Activated T-helper 1 cell treated with anti-CD3 and anti-CD28 coated beads, Interleukin-12 subunit alpha, Interleukin-12 subunit beta, Interleukin-2, Interleukin-4 antibody, amounts not matched to agents 30 ng/mL and 10 ng/mL and 1 ng/mL, durations not matched to agents 14 hours and 24 hours and 36 hours (primary cell): Measurements from ENCODE around the gene BAHCC1. TPM values are rescaled to one million over a fixed set of nuclear protein-coding genes. Genes with fewer than 3 reads are reported as not detected.

ENCODE experiments used
- DNase-seq: peaks from one replicate; pipeline ENCODE4 v3.0.0; 2021; ENCODE audit warnings: low spot score
- H3K27ac Mint-ChIP-seq: one replicate; pipeline ENCODE4 v1.8.0; 2021; ENCODE audit warnings: mild to moderate bottlenecking, mixed read lengths
- H3K27me3 Mint-ChIP-seq: one replicate; pipeline ENCODE4 v1.8.0; 2022; ENCODE audit warnings: mild to moderate bottlenecking, moderate library complexity, mixed read lengths; ENCODE audit not compliant: insufficient read depth
- H3K36me3 Mint-ChIP-seq: one replicate; pipeline ENCODE4 v1.8.0; 2021; ENCODE audit warnings: low read depth, mixed read lengths
- H3K4me1 Mint-ChIP-seq: one replicate; pipeline ENCODE4 v1.8.0; 2021; ENCODE audit warnings: low read depth, mixed read lengths
- H3K4me3 Mint-ChIP-seq: one replicate; pipeline ENCODE4 v1.8.0; 2021; ENCODE audit warnings: mild to moderate bottlenecking, moderate library complexity, mixed read lengths
- H3K9me3 Mint-ChIP-seq: one replicate; pipeline ENCODE4 v1.8.0; 2021; ENCODE audit warnings: mixed read lengths
- intact Hi-C: fragments of 100-400 bp; cut with micrococcal nuclease; formaldehyde crosslinking; loops from one replicate; pipeline ENCODE4 v1.15.1; 2024
- total RNA-seq: library from RNA; stranded (reverse); gene quantifications from 2 replicates; pipeline ENCODE4 v1.2.3, GENCODE V29; 2022

BAHCC1 gene
- total RNA-seq, 1 donor from 2014 or later = 0.08 TPM

DNA sequence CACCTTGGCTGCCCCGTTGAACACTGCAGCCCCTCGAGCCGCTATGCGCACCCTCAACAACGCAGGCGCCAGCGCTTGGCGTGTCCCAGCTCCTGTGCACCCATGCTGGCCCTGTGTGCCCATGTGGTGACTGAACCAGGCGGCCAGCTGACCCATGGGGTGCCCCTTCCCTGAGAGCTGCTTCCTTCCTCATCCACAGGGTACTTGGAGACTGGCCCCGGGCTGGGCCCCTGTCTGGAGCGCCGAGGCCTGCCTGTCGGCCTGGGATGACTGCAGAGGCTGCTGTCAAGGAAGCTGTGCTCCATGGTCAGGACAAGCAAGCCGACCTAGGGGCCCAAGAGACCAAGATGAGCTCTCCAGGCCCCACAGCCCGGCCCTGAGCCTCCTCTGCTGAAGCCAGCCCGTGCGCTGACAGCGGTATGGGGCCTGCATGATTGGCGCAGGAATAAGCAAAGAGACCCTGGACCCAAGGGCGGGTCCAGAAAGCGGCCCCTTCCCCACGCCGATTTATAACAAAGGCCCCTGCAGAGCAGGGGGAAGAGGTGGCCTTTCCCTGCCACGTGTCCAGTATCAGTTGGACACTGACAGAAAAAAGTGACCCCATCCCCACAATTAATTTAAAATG, 21.6 kb upstream of the BAHCC1 start:
- Mint-ChIP-seq H3K9me3 (no peaks in the 10 kb centered on the region), H3K27me3 (peaks cover 2% of the 10 kb centered on the region), H3K4me1 (no peaks in the 10 kb centered on the region), H3K27ac (no peak overlapping the region), H3K4me3 (no peak overlapping the region), H3K36me3 (no peaks in the 10 kb centered on the region)
- DNase-seq = no peak
- intact Hi-C loops = no loop called here

DNA sequence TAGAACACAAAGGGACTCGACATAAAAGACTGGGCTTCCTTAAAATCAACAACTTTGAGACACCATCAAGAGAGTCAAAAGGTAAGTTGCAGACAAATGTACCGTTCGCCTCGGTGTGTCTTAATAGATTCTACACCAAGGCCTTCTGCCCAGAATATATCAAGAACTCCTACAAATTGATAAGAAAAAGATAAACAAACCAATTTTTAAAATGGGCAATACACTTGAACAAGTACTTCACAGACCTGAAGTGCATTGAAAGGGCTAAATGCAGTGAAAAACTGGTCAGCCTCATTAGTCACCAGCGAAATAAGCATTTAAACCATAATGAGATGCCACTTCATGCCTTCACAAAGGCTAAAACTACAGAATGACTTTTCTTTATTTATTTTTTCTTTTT, 20.4 kb upstream of the BAHCC1 start:
- H3K36me3 Mint-ChIP-seq = no peaks in the 10 kb centered on the region
- H3K4me1 Mint-ChIP-seq = no peaks in the 10 kb centered on the region
- no peak overlapping the region for H3K27ac Mint-ChIP-seq
- no peak overlapping the region for H3K4me3 Mint-ChIP-seq
- peaks cover 2% of the 10 kb centered on the region for H3K27me3 Mint-ChIP-seq
- no peak for DNase-seq
- intact Hi-C loops = no loop called here
- no peaks in the 10 kb centered on the region for H3K9me3 Mint-ChIP-seq

- no peaks in the 10 kb centered on the region for H3K9me3 Mint-ChIP-seq
- intact Hi-C loops = no loop called here
- H3K4me1 Mint-ChIP-seq = no peaks in the 10 kb centered on the region
- peaks cover 4% of the 10 kb centered on the region for H3K27me3 Mint-ChIP-seq
- H3K36me3 Mint-ChIP-seq = no peaks in the 10 kb centered on the region
- H3K27ac Mint-ChIP-seq = no peak overlapping the region
- no peak for DNase-seq
- H3K4me3 Mint-ChIP-seq = no peak overlapping the region
Observed at GRCh38 chr17:81376946-81377714, 18.1 kb upstream of the BAHCC1 start.

DNA sequence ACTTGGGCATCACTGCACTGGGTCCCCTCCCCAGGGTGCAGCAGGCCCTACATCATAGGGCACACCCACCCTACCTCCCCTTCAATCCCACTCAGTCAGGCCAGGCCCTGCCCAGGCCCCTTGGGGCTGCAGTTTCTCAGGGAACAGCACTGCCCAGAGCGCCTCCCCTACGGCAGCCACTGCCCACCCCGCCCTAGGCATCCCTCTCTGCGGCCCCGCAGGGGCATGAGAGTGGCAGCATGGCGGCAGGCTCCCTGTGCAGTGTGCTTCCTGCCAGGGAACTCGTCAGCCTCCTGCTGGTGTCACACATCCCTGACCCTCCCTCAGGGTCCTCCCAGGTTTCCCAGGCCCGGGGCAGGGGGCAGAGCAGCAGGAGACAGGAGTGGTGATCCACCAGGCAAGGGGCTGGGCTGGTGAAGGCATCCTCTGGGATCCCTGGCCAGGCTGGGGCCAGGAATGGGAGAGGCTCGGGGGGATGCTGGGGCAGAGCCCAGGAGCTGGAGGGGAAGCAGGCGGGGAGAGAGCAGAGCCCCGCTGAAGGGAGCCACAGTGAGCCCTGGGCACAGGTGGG, 16.2 kb upstream of the BAHCC1 start:
- Mint-ChIP-seq H3K27me3 (peaks cover 4% of the 10 kb centered on the region), H3K4me1 (no peaks in the 10 kb centered on the region), H3K36me3 (no peaks in the 10 kb centered on the region), H3K27ac (no peak overlapping the region), H3K4me3 (no peak overlapping the region), H3K9me3 (no peaks in the 10 kb centered on the region)
- intact Hi-C loops = no loop called here
- no peak for DNase-seq

DNA sequence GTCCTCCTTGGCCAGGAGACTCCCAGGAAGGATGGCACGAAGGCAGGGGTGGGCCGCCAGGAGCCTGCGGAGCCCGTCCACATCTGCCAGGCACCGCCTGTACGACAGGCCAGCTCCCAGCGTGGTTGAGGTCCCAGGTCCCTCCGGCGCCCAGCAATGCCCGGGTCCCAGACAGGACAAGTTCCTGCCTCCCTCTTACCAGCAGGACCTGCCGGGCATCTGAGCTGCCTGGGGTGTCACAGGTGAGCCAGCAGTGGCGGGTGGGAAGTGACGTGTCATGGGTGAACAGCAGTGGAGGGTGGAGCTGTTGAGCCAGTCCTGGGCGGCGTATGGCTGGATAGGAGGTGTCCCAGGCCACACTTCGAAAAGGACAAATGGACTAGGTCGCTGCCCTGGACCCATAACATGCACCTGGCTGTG, 15.7 kb upstream of the BAHCC1 start:
- intact Hi-C loops = no loop called here
- Mint-ChIP-seq H3K9me3 (no peaks in the 10 kb centered on the region), H3K27me3 (peaks cover 8% of the 10 kb centered on the region), H3K4me3 (no peak overlapping the region), H3K36me3 (no peaks in the 10 kb centered on the region), H3K27ac (no peak overlapping the region), H3K4me1 (no peaks in the 10 kb centered on the region)
- DNase-seq = no peak

DNA sequence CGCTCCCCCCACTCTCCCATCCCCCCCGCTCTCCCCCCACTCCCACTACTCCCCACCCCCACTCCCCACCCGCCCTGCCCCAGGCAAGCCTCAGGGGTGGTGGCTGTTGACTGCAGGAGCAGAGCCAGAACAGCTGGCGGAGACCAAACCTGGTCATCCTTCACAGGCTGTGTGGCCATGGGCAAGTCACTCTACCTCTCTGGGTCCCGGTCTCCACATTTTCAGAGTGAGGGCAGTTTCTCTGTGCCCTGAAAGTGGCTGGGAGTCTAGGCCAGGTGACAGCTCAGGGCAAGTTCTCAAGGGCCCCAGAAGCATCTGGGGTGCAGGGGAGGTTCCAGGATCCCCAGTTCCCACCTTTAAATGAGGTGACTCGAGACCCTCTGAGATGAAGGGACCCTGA, 15.1 kb upstream of the BAHCC1 start:
- Mint-ChIP-seq H3K27me3 (peaks cover 11% of the 10 kb centered on the region), H3K4me3 (no peak overlapping the region), H3K27ac (no peak overlapping the region), H3K9me3 (no peaks in the 10 kb centered on the region), H3K4me1 (no peaks in the 10 kb centered on the region), H3K36me3 (no peaks in the 10 kb centered on the region)
- DNase-seq = no peak
- intact Hi-C loops = no loop called here

DNA sequence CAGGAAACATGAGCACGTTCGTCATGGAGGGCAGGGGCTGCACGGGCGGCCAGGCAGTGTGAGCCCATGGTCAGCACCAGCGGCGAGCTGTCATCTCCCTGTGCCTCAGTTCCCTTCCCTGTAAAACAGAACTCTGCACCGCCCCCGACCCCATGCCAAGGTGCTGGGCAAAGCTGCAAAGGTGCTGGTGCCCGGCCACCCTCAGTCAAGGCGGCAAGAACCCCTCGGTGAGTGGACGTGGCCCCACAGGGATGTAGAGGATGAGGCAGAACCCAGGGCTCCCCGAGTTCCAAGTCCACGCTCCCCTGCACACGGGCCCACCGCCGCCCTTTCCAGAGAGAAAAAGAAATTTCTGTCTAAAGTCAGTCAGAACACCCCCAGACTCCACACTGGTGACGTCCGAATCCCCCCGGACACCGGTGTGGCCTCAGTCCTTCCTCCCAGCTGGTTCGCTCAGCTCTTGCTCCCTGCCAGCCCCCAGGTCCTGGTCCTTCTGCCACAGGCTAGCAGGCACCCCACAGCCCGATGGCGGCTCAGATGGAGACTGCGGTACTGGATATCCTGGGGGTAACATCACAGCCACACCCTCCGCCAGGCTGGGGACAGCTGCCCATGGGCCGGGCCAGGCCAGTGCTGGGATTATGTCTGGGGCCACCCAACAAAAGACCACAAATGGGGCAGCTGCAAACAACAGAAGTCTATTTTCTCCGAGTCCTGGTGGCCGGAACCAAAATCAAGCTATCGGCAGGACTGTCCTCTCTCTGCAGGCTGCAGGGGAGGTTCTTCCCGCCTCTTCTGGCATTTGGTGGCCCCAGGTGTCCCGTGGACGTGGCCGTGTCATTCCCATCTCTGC, 14.4 kb upstream of the BAHCC1 start:
- intact Hi-C loops = no loop called here
- H3K27ac Mint-ChIP-seq = no peak overlapping the region
- H3K27me3 Mint-ChIP-seq = peaks cover 19% of the 10 kb centered on the region
- H3K4me3 Mint-ChIP-seq = no peak overlapping the region
- no peaks in the 10 kb centered on the region for H3K9me3 Mint-ChIP-seq
- no peak for DNase-seq
- H3K4me1 Mint-ChIP-seq = no peaks in the 10 kb centered on the region
- no peaks in the 10 kb centered on the region for H3K36me3 Mint-ChIP-seq

GRCh38 chr17:81381632-81382577, 13.4 kb upstream of the BAHCC1 start:
- Mint-ChIP-seq H3K27me3 (peaks cover 22% of the 10 kb centered on the region), H3K9me3 (no peaks in the 10 kb centered on the region)

DNA sequence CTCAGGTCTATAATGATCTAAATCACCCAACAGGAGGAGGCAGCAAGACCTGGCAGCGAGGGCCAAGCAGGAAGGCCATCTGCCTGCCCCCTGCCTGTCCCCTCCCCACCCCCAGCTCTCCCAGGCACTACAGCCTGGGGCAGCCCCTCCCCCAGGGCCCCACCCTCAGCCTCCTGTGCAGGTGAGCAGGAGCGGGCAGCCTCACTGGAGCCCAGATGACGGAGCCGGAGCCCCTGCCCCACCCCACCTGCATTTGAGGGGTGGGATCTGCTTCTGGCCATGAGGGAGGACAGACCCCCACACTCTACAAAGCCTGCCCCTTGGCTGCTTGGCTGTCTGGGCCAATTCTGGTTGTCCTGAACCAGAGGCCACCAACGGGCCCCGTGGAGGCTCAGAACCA, 12.4 kb upstream of the BAHCC1 start:
- intact Hi-C loops = no loop called here
- Mint-ChIP-seq H3K27ac (no peak overlapping the region), H3K4me3 (no peak overlapping the region), H3K27me3 (peaks cover 23% of the 10 kb centered on the region), H3K36me3 (no peaks in the 10 kb centered on the region), H3K4me1 (no peaks in the 10 kb centered on the region), H3K9me3 (no peaks in the 10 kb centered on the region)
- DNase-seq = no peak

More at GRCh38 chr17:81381632-81382577, 13.4 kb upstream of the BAHCC1 start:
- no peak for DNase-seq
- Mint-ChIP-seq H3K4me1 (no peaks in the 10 kb centered on the region), H3K27ac (no peak overlapping the region), H3K36me3 (no peaks in the 10 kb centered on the region), H3K4me3 (no peak overlapping the region)
- intact Hi-C loops = no loop called here

DNA sequence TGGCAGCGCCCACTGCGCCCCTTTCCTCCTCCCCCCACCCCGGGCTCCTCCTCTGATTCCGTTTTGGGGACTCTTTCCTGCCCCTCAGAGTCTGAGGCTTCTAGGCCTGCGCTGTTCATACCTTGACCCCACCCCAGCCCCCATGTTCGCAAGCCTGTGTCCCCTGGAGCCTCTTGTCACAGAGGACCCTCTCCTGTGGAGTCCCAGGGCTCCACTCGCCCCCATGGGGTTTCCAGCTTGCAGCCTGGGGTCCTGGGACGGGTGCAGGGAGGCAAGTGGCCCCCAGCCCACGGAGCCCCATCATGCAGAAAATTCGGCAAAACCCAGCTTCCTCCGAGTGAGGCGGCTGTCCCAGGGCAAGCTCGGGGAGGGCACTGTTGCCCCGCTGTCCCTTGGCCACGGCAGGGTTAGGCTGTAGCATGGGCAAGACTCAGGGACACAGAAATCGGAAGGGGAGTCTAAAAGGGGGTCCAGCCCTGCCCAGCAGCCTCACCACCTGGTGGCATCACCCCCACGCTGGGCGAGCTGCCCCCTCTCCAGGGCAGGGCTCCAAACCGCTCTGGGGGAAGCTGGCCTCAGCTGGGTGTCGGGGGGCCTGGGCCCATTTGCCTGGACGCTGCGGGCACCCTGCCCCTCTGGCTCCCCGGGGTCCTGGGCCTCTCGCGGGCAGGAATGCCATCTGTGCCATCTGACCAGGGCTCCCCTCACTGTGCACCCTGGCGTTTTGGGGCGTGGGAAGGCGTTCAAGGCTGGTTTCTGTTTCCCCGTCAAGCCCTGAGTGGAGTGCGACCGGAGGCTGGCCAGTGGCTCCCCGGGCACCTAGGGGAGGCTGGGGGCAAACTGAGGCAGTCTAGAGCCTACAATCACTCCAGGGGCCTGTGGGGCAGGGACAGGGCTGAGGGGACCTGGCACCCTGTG, 11.5 kb upstream of the BAHCC1 start:
- no peaks in the 10 kb centered on the region for H3K9me3 Mint-ChIP-seq
- H3K36me3 Mint-ChIP-seq = no peaks in the 10 kb centered on the region
- intact Hi-C loops = no loop called here
- no peaks in the 10 kb centered on the region for H3K4me1 Mint-ChIP-seq
- H3K27me3 Mint-ChIP-seq = peaks cover 25% of the 10 kb centered on the region
- H3K4me3 Mint-ChIP-seq = no peak overlapping the region
- no peak for DNase-seq
- H3K27ac Mint-ChIP-seq = no peak overlapping the region

GRCh38 chr17:81384929-81385319, 10.3 kb upstream of the BAHCC1 start:
- H3K27me3 Mint-ChIP-seq = peaks cover 29% of the 10 kb centered on the region
- no peak overlapping the region for H3K27ac Mint-ChIP-seq
- H3K36me3 Mint-ChIP-seq = no peaks in the 10 kb centered on the region
- intact Hi-C loops = no loop called here
- H3K4me1 Mint-ChIP-seq = no peaks in the 10 kb centered on the region
- DNase-seq = no peak
- no peaks in the 10 kb centered on the region for H3K9me3 Mint-ChIP-seq
- no peak overlapping the region for H3K4me3 Mint-ChIP-seq
